ENCODE measurements around the gene TBC1D5.

TBC1D5 gene

GRCh38 chr3:17431484-17432045, 310.9 kb downstream of the TBC1D5 start:
- TF ChIP-seq FOXP2 (optimal IDR thresholded peaks at IDR 0.05; ENCODE audit: borderline replicate concordance, extremely low read depth, extremely low read length, insufficient read depth) (no peak), POLR2AphosphoS5 (IDR thresholded peaks at IDR 0.05; ENCODE audit: low read depth, low read length) (no peak), TAF1 (IDR thresholded peaks at IDR 0.05; ENCODE audit: borderline replicate concordance, insufficient read depth, low read length) (no peak), SIN3A (IDR thresholded peaks at IDR 0.05; ENCODE audit: borderline replicate concordance, insufficient read depth, low read length) (no peak), REST (IDR thresholded peaks at IDR 0.05; ENCODE audit: insufficient read depth in 1 of 2, low read depth in 2 of 2, low read length in 2 of 2) (no peak)

- TF ChIP-seq SIN3A (IDR thresholded peaks at IDR 0.05; ENCODE audit: borderline replicate concordance, insufficient read depth, low read length) (no peak), FOXP2 (optimal IDR thresholded peaks at IDR 0.05; ENCODE audit: borderline replicate concordance, extremely low read depth, extremely low read length, insufficient read depth) (no peak), REST (IDR thresholded peaks at IDR 0.05; ENCODE audit: insufficient read depth in 1 of 2, low read depth in 2 of 2, low read length in 2 of 2) (no peak), TAF1 (IDR thresholded peaks at IDR 0.05; ENCODE audit: borderline replicate concordance, insufficient read depth, low read length) (no peak), POLR2AphosphoS5 (IDR thresholded peaks at IDR 0.05; ENCODE audit: low read depth, low read length) (no peak)
Measured at GRCh38 chr3:17431004-17431403, 311.4 kb downstream of the TBC1D5 start.

GRCh38 chr3:17430582-17430981, 311.8 kb downstream of the TBC1D5 start:
- TF ChIP-seq REST (IDR thresholded peaks at IDR 0.05; ENCODE audit: insufficient read depth in 1 of 2, low read depth in 2 of 2, low read length in 2 of 2): no peak
- no peak for TF ChIP-seq POLR2AphosphoS5 (IDR thresholded peaks at IDR 0.05; ENCODE audit: low read depth, low read length)
- TF ChIP-seq SIN3A (IDR thresholded peaks at IDR 0.05; ENCODE audit: borderline replicate concordance, insufficient read depth, low read length): no peak
- no peak for TF ChIP-seq TAF1 (IDR thresholded peaks at IDR 0.05; ENCODE audit: borderline replicate concordance, insufficient read depth, low read length)
- TF ChIP-seq FOXP2 (optimal IDR thresholded peaks at IDR 0.05; ENCODE audit: borderline replicate concordance, extremely low read depth, extremely low read length, insufficient read depth): no peak

- TF ChIP-seq FOXP2 (optimal IDR thresholded peaks at IDR 0.05; ENCODE audit: borderline replicate concordance, extremely low read depth, extremely low read length, insufficient read depth) (no peak), REST (IDR thresholded peaks at IDR 0.05; ENCODE audit: insufficient read depth in 1 of 2, low read depth in 2 of 2, low read length in 2 of 2) (no peak), TAF1 (IDR thresholded peaks at IDR 0.05; ENCODE audit: borderline replicate concordance, insufficient read depth, low read length) (no peak), POLR2AphosphoS5 (IDR thresholded peaks at IDR 0.05; ENCODE audit: low read depth, low read length) (no peak), SIN3A (IDR thresholded peaks at IDR 0.05; ENCODE audit: borderline replicate concordance, insufficient read depth, low read length) (no peak)
Measured at GRCh38 chr3:17423786-17424536, 318.5 kb downstream of the TBC1D5 start.

Measured in PFSK-1 (cell line).